ENCODE data around the gene KEAP1.

Gene KEAP1

DNA sequence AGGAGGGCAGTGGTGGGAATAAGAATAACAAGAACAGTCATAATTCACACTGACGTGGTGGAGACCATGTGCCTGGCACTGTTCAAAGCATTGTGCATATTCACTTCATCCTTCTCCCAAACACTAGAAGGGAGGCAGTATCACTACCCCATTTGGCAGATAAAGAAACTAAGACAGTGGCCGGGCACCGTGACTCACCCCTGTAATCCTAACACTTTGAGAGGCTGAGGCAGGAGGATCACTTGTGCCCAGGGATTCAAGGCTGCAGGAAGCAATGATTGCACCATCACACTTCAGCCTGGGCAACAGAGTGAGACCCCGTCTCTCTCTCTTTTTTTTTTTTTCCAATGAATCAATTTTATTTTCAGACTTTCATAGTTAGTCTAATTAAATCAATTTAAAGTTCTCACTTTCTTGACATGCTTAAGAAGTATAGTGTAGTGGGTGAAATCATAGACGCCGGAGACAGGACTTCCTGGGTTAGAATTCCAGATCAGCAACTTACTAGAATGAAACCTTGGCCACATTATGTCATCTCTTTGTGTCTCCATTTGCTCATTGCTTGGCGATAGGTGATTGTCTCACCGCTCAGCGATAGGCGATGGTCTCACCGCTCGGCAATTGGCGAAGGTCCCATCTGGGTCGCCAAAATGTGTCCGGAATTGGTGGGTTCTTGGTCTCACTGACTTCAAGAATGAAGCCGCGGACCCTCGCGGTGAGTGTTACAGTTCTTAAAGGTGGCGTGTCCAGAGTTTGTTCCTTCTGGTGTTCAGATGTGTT lies 35.2 kb upstream of the KEAP1 start:
- H3K36me3 ChIP-seq (ENCODE audit: low read length) = no peaks in the 10 kb centered on the region

GRCh38 chr19:10537668-10538067 lies 34.5 kb upstream of the KEAP1 start:
- Histone ChIP-seq H3K9ac (ENCODE audit: low read length) (no peak overlapping the region), H3K27me3 (ENCODE audit: low read length) (no peaks in the 10 kb centered on the region), H4K20me1 (ENCODE audit: low read depth, low read length) (no peaks in the 10 kb centered on the region), H3K9me3 (ENCODE audit: insufficient read depth, low read length) (no peaks in the 10 kb centered on the region), H3K4me2 (ENCODE audit: low read depth, low read length, poor library complexity, severe bottlenecking) (no peak overlapping the region), H2AFZ (ENCODE audit: low read depth, low read length, severe bottlenecking) (no peak overlapping the region), H3K36me3 (ENCODE audit: low read length) (no peaks in the 10 kb centered on the region), H3K27ac (ENCODE audit: low read depth, low read length) (no peak overlapping the region), H3F3A (ENCODE audit: insufficient read depth) (peaks cover 3% of the 10 kb centered on the region), H3K4me3 (ENCODE audit: insufficient read depth, low read length, poor library complexity, severe bottlenecking) (no peak overlapping the region), H3K79me2 (ENCODE audit: insufficient read depth, low read length) (no peaks in the 10 kb centered on the region), H3K9me2 (replicated peaks; ENCODE audit: insufficient read depth, low read length) (no peaks in the 10 kb centered on the region)
- TF ChIP-seq, protein P1, sequence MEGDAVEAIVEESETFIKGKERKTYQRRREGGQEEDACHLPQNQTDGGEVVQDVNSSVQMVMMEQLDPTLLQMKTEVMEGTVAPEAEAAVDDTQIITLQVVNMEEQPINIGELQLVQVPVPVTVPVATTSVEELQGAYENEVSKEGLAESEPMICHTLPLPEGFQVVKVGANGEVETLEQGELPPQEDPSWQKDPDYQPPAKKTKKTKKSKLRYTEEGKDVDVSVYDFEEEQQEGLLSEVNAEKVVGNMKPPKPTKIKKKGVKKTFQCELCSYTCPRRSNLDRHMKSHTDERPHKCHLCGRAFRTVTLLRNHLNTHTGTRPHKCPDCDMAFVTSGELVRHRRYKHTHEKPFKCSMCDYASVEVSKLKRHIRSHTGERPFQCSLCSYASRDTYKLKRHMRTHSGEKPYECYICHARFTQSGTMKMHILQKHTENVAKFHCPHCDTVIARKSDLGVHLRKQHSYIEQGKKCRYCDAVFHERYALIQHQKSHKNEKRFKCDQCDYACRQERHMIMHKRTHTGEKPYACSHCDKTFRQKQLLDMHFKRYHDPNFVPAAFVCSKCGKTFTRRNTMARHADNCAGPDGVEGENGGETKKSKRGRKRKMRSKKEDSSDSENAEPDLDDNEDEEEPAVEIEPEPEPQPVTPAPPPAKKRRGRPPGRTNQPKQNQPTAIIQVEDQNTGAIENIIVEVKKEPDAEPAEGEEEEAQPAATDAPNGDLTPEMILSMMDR (IDR thresholded peaks at IDR 0.05; ENCODE audit: insufficient read depth, low read length, poor library complexity, severe bottlenecking) = no peak
- TF ChIP-seq EZH2phosphoT487 (conservative IDR thresholded peaks at IDR 0.05; ENCODE audit: low read length) = no peak

More for the DNA sequence above, 35.2 kb upstream of the KEAP1 start:
- Histone ChIP-seq H3K27ac (ENCODE audit: low read depth, low read length) (no peak overlapping the region), H3K79me2 (ENCODE audit: insufficient read depth, low read length) (no peaks in the 10 kb centered on the region), H3K4me3 (ENCODE audit: insufficient read depth, low read length, poor library complexity, severe bottlenecking) (no peak overlapping the region), H4K20me1 (ENCODE audit: low read depth, low read length) (no peaks in the 10 kb centered on the region), H3K9me3 (ENCODE audit: insufficient read depth, low read length) (no peaks in the 10 kb centered on the region), H3F3A (ENCODE audit: insufficient read depth) (peaks cover 10% of the 10 kb centered on the region), H3K27me3 (ENCODE audit: low read length) (no peaks in the 10 kb centered on the region), H2AFZ (ENCODE audit: low read depth, low read length, severe bottlenecking) (no peak overlapping the region), H3K9ac (ENCODE audit: low read length) (no peak overlapping the region), H3K4me2 (ENCODE audit: low read depth, low read length, poor library complexity, severe bottlenecking) (no peak overlapping the region), H3K9me2 (replicated peaks; ENCODE audit: insufficient read depth, low read length) (no peaks in the 10 kb centered on the region)
- TF ChIP-seq, protein P1 (IDR thresholded peaks at IDR 0.05; ENCODE audit: insufficient read depth, low read length, poor library complexity, severe bottlenecking) = no peak
- TF ChIP-seq EZH2phosphoT487 (conservative IDR thresholded peaks at IDR 0.05; ENCODE audit: low read length) = no peak

DNA sequence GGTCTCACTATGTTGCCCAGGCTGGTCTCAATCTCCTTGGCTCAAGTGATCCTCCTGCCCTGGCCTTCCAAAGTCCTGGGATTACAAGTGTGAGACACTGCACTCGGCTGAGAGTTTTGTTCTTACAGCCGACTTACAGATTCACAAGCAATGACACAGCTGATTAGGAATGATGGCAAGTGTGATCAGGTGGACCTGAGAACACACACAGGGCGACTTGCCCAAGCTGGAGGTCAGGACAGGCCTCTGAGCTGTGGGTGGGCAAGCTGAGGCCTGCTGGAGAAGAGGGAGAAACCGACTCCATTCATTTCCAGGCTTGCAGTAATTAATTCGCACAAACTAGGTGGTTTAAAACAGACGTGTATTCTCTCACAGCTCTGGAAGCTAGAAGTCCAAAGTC lies 32.5 kb upstream of the KEAP1 start:
- H3K4me2 ChIP-seq (ENCODE audit: low read depth, low read length, poor library complexity, severe bottlenecking) = no peak overlapping the region
- H2AFZ ChIP-seq (ENCODE audit: low read depth, low read length, severe bottlenecking) = no peak overlapping the region
- no peaks in the 10 kb centered on the region for H3K9me2 ChIP-seq (replicated peaks; ENCODE audit: insufficient read depth, low read length)
- no peaks in the 10 kb centered on the region for H3K9me3 ChIP-seq (ENCODE audit: insufficient read depth, low read length)
- no peaks in the 10 kb centered on the region for H3K36me3 ChIP-seq (ENCODE audit: low read length)
- H4K20me1 ChIP-seq (ENCODE audit: low read depth, low read length) = no peaks in the 10 kb centered on the region
- H3F3A ChIP-seq (ENCODE audit: insufficient read depth) = no peaks in the 10 kb centered on the region
- no peak overlapping the region for H3K27ac ChIP-seq (ENCODE audit: low read depth, low read length)
- H3K27me3 ChIP-seq (ENCODE audit: low read length) = no peaks in the 10 kb centered on the region
- no peak overlapping the region for H3K4me3 ChIP-seq (ENCODE audit: insufficient read depth, low read length, poor library complexity, severe bottlenecking)
- H3K79me2 ChIP-seq (ENCODE audit: insufficient read depth, low read length) = no peaks in the 10 kb centered on the region
- H3K9ac ChIP-seq (ENCODE audit: low read length) = no peak overlapping the region
- TF ChIP-seq, protein P1 (IDR thresholded peaks at IDR 0.05; ENCODE audit: insufficient read depth, low read length, poor library complexity, severe bottlenecking) = no peak
- TF ChIP-seq EZH2phosphoT487 (conservative IDR thresholded peaks at IDR 0.05; ENCODE audit: low read length) = no peak
